ENCODE results near the gene GAST.
"Not testable (repeated sequence)": the region's sequence is repeated elsewhere in the genome, so short reads cannot be mapped to it uniquely, and the experiment has no call there.

Gene GAST

DNA sequence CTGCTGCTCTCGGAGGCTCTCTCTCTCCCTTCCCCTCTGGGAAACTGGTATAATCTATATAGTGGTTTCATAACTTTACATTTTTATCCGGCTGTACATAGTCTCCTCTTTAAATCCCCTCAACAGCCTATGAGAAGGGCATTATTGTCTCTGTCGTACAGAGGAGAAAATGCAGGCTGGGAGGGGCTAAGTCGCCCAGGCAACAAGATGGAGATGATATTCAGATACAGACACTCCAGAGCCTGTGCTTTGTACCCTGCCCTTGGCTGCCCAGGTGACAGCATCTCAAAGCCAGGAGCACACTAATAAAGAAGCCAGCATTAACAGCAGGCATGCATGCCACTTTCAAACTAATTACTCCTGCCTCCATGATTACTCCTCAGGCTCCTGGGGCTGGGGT lies 28.1 kb upstream of the GAST start:
- DNase-seq, result no peak

DNA sequence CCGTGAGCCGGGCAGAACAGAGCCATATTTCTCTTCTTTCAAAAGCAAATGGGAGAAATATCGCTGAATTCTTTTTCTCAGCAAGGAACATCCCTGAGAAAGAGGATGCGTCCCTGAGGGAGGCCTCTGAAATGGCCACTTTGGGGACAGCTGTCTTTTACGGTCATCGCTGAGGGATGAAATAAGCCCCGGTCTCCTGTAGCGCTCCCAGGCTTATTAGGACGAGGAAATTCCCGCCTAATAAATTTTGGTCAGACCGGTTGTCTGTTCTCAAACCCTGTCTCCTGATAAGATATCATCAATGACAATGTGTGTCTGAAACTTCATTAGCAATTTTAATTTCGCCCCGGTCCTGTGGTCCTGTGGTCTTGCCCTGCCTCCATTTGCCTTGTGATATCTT lies 26.4 kb upstream of the GAST start:
- DNase-seq, result not testable (repeated sequence)

DNA sequence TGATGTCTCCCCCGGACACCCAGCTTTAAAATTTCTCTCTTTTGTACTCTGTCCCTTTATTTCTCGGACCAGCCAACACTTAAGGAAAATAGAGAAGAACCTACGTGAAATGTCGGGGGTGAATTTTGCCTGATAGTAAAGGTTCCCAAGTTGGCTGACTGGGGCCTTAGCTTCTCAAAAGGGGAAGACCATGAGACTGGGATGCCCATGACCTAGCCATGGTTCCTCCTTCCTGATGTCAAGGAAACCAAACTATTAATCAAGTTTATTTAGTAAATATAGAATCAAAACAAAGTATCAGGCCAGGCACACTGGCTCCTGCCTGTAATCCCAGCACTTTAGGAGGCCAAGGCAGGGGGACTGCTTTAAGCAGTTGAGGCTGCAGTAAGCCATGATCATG lies 25.9 kb upstream of the GAST start:
- no peak for DNase-seq

DNA sequence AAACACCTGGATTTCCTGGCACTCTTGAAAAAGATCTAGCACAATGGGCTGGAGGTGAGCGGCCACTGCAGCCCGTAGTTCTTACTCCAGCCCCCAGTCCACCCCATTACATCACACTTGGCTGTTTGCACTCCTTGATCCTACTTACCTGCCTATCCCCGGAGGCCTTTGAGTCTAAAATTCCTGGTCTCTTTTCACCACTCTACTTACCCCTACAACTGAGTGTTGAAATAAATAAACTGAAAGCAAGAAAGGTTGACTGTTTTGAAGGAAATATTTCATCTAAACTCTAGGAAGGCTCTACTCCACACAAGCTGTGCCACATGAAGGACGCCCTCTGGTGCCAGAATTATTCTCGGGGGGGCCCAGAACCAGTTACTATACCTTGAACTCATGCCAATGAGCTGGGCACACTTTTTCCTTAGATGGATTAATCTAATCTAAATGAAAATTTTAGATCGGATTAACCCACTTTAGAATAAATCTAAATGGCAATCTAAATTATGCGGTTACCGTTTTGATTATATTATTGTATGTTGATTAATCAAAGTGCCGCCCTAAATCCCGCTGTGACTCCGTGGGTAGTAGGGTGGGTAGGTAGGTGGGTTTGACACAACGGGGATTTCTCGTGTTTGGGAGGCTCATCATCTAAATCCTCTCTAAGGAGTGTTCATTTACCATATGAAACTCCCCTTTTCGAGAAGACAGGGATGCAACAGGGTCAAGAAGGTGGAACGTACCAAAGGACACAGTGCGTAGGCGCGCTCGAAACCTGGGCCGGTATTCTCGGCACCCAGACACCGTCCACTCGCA lies 24.1 kb upstream of the GAST start:
- peak; percentile 79 for DNase-seq

DNA sequence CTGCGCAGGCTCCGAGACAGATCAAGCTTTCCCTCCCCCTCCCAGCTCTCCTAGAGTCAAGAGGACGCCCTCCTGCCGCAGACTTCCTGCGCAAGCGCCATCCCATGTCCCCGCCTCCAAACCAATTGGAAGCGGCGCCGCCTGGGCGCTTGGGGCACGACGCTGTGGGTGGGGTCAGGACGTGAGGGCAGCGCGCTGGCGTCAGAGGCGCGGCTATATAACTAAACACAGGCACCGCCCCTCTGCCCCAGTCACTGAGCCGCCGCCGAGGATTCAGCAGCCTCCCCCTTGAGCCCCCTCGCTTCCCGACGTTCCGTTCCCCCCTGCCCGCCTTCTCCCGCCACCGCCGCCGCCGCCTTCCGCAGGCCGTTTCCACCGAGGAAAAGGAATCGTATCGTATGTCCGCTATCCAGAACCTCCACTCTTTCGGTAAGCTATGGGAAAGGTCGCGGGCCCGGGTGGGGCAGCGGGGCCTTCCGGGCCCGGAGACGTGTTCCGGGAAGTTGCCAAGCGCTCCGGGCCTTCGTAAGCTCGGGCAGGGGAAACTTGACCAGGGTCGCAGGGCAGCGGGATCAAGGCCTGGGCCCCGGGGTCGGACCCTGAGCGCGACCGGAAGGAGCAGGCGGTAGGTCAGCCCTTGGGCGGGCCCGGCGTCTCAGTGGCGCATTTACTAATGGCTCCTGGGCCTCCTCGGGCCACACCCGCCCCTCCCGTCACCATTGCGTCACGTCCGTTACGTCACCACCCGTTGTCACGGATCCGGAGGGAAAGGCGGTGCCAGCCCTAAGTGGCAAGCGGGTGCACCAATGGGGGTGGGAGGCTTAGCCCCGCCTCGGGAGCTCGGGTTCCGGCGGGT lies 23.3 kb upstream of the GAST start, which contains the start of gene EIF1:
TSS of gene EIF1 (plus strand) at position 245 of the 856 bp plus-strand sequence. CDS start at position 399, 154 bp downstream.
- peak; percentile 100 for DNase-seq

DNA sequence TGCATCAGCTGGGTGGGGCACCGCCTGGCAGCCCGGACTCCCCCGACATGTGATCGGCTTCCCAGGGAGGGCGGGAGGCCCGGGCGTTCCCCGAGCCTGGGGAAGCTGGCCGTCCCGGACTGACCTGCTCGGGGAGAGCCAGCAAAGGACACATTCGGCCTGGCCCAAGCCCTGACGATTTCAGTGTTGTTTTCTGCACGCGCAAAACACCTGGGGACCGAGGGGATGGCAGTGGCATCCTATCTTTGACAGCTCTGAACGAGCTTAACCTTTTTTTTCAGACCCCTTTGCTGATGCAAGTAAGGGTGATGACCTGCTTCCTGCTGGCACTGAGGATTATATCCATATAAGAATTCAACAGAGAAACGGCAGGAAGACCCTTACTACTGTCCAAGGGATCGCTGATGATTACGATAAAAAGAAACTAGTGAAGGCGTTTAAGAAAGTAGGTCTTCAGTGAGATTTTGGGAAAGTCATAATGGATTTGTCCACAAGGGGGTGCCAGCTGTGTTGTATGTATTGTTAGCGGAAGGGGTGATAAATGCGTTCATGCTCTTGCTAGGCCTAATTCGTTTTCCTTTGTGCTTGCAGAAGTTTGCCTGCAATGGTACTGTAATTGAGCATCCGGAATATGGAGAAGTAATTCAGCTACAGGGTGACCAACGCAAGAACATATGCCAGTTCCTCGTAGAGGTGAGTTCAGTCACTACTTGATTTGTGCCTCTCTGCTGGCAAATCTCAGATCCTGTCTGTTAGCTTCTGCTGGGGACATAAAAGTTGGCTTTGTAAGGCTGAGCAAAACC lies 22.4 kb upstream of the GAST start:
- peak; percentile 76 for DNase-seq

DNA sequence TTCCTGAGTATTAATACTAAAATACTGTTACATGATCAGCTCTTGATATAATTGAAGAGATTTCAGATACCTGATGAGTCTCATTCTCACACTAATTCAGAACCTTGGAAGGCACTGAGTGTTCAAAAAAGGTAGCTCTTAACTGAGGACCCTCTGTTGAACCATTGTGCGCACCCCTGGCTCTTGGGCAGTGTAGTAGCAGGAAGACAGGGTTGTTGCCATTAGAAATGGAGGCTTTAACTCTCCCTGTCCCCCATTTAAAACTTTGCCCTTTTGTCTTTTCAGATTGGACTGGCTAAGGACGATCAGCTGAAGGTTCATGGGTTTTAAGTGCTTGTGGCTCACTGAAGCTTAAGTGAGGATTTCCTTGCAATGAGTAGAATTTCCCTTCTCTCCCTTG lies 21.6 kb upstream of the GAST start:
- DNase-seq, result peak; percentile 7

DNA sequence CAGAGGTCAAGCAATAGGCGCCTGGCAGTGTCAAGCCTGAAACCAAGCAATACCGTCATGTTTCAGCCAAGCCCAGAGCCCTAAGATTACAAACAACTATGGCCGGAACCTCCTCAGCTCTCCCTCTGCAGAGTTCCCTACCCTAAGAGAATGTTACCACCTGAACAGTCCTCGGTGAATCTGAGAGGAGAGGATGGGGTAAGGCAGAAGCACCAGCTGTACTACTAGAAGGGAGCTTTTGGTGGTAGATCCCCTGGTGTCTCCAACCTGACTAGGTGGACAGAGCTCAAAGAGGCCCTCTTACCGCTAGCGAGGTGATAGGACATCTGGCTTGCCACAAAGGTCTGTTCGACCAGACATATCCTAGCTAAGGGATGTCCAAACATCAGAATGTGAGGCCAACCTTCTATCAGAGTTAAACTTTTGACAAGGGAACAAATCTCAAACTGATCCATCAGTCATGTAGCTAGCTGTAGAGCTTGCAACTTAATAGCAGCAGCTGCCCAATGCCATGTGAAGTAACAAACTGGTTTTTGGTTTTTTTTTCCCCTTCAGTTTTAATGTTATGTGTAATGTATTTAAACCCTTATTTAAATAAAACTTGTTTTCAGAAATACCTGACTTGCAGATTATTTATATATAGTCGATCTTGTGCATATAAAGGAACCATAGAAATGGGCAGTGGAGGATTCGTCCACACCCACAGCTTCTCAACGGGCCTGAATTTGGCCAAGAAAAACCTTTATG lies 20.9 kb upstream of the GAST start:
- DNase-seq, result peak; percentile 31

DNA sequence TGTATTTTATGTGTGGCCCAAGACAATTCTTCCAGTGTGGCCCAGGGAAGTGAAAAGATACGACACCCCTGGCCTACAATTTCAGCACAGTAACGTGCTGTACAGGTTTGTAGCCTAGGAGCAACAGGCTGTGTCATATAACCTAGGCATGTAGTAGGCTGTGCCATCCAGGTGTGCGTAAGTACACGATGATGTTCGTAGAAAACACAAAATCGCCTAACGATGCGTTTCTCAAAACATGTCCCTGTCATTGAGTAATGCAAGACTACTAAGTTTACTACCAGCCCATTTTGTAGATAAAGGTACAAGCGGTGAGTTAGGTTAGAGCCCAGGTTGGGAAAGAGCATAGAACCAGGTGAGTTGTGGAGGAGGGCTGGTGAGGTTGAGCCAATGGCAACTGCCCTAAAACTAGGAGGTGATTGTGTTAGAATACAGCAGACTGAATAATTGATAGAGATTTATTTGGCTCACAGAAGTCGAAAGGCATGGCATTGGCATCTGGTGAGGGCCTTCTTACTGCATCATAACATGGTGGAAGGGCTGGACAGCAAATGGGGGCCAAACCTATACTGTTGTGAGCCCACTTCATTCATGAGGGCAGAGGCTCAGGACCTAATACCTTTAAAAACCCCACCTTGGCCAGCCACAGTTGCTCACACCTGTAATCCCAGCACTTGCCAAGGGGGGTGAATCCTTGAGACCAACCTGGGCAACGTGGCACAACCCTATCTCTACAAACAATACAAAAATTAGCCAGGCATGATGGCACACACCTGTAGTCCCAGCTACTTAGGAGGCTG lies 19.2 kb upstream of the GAST start:
- peak; percentile 41 for DNase-seq

DNA sequence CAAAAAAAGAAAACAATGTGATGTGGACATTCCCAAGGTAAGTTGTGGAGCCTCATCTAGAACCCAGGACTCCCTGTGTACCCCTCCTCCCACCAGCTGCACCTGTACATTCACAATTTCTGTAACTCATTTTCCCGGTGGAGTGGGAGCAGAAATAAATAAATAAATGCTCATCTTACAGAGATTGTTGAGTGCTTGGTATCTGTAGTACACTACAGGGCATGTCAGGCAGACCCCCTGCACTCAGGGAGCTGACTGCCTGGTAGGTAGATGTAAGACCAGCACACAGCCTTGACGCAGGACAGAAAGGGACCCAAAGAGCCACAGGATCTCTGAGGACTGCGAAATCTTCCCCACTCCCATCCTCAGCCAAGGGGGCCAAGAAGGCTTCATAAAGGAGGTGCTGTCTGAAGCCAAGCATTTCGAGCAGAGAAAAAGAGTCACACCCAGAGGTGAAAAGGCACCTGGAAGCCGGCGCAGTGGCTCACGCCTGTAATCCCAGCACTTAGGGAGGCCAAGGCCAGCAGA lies 16.9 kb upstream of the GAST start:
- DNase-seq, result peak; percentile 13

DNA sequence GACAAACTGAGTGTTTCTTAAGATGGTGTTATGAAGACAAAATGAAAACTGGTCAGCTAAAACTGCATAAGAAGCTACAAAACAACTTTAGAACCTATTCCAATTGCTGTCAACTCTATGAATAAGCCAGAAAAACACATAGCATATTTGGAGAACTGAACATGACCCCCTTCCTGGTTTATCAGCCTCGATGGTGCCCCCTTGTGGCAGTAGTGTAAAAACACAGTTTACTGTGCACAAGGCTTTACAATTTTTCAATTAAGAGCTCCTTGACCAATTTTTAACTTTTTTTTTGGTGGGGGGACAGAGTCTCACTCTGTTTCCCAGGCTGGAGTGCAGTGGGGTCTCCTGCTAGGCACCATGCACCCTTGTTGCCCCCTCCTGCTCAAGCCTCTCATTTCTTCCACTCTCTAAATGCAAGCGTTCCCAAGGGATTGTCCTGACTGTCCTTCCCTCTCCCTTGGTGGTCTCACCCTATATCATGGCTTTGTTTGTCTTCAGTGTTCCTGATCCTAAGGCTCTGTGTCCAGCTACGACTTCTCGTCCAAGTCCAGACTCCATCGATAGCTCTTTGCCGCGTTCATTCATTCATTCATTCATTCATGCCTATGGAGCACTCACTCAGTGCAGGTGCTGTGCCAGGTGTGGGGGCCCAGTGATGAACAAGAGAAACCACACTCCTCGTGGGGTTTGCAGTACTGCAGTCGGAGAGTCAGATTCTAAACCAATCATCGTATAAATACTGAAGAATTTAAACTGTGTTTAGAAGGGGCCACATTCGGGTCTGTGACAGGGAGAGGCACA lies 16.0 kb upstream of the GAST start:
- DNase-seq, result peak; percentile 81

DNA sequence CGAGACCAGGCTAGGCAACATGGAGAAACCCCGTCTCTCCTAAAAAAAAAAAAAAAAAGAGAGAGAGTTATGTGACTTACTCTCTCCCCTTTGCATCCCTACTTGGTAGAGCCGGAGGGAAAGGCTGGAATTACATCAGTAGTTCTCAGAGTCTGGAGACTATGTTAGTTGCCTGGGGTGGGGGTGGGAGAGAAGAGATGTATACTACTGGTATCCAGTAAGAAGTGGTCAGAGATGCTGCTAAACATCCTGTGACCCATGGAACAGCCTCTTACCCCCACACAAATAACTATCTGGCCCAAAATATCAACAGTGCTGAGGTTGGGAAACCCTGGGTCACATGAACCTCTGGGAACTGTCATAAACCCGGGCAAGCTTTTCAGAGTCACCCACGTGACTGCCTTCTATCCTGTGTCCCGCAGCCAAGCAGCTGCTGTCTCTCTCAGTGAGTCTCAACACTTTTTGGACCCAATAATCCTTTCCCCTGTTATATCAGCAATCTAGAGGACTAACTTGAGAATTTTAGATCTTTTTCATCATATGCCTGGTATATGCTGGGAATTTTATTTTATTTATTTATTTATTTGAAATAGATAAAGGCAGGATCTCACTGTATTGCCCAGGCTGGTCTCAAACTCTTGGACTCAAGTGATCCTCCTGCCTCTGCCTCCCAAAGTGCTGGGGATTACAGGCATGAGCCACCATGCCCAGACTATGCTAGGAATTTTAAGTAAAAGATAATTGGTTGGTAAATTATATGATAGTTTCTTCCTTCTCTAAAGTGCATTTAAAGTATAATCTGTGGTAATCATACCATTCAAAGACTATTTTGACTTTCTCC lies 14.8 kb upstream of the GAST start:
- no peak for DNase-seq

DNA sequence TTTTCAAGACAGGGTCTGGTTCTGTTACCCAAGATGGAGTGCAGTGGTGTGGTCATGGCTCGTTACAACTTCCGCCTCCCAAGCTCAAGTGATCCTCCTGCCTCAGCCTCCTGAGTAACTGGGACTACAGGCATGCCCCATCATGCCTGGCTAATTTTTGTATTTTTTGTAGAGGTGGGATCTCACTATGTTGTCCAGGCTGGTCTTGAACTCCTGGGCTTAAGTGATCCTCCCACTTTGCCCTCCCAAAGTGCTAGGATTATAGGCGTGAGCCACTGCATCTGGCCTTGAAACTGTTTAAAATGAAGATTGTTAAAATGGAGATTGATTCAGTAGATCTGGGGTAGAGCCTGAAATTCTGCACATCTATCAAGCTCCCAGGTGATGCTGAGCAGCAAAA lies 11.3 kb upstream of the GAST start:
- DNase-seq, result not testable (repeated sequence)

DNA sequence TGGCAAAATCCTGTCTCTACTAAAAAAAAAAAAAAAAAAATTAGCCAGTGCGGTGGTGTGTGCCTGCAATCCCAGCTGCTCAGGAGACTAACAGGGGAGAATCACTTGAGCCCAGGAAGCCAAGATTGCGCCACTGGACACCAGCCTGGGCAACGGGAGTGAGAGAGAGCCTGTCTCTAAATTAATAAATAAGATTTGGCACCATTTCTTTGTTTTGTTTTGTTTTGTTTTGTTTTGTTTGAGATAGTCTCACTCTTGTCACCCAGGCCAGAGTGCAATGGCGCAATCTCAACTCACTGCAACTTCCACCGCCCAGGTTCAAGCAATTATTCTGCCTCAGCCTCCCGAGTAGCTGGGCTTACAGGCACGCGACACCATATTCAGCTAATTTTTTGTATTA lies 9.4 kb upstream of the GAST start:
- DNase-seq, result no peak

DNA sequence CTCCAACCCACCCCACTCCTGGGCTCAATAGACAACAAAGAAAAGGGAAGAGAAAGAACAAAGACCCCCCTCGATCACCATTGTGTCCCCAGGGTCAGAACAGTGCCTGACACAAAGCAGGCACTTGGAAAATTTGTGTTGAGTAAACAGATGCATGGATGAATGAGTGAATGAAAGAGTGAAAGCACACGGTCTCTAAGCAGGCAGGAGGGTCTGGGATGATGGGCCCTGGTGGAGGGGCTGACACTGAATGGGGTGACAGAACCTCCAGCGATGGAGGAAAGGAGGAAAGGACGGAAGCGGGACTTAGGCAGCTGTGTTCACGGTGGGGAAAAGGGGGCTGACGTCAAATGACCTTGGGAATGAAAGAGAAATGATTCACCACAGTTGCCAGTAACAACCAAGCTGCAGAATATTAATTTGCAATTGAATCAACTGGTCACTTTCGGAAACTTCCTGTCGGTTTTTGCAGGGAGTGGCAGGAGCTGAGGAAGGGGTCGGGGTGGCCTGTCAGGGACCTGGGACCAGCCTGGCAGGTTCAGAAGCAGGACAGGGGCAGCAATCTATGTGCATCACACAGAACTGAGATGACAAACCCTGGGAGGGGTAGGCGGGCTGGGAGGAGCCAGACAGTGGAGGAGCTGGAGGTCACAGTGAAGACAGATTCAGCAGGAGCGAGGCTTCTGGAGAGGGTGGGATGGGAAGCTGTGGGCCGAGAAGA lies 6.7 kb upstream of the GAST start:
- DNase-seq, result no peak

DNA sequence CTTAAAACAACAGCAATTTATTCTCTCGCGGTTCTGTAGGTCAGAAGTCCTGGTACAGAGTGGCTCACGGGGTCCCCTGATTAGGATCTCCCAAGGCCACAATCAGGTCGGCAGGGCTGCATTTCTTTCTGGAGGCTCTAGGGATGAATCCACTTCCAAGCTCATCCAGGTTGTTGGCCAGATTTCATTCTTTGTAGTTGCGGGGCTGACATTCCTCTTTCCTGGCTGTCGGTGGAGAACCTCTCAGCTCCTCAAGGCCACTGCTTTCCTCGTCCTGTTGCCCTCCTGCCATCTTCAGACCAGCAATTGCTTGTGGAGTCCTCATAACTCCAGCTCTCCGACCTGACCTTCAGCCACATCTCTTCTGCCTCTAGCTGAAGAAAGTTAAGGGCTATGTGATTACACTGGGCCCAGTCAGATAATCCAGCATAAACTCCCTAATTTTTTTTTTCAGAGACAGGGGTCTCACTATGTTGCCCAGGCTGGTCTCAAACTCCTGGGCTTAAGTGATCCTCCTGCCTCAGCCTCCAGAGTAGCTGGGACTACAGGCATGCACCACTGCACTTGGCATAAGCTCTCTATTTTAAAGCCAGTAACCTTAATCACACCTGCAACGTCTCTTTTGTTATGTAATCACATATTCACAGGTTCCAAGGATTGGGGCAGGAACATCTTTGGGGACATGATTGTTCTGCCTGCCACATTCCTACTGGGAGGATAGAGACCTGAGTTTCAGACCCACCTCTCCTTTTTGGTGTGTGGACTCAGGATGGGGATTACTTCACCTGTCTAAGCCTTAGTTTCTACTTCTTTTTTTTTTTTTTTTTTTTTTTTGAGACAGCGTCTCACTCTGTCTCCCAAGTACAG lies 4.1 kb upstream of the GAST start:
- DNase-seq, result no peak

DNA sequence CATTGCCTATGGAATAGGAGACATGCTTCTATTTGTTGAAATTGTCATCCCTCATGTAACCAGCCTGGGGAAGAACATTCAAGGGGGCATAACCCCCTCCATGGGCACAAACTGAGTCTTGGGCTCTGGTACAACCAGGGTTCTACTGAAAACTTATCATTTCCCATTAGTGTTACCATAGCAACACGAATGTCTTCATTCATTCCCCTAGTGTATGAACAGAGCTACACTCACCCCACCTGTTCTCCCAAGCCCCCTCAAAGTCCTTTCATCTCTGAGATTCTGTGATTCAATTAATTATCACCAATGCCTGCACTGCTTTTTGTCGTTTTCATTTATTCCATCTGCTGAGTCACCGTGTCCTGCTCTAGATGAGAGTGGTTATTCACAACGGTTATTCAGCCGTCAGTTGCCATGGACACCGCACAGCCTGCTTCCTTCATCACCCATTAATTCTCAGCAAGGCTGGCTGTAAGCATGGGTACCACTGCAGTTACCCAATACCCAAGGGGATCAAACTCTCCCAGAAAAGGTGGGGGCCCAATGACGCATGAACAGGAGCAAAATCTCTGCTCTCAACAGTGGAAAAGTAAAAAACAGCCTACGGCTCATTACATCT lies 1.6 kb upstream of the GAST start:
- no peak for DNase-seq
